T-helper 1 cell treated with Interleukin-12 subunit alpha and Interleukin-12 subunit beta and Interleukin-4 antibody, amounts not matched to agents 30 ng/mL and 1 ng/mL, for 36 hours (primary cell): Measurements from ENCODE around the gene INO80D. TPM values are rescaled to one million over a fixed set of nuclear protein-coding genes. Genes with fewer than 3 reads are reported as not detected.
"Not testable (repeated sequence)": the region's sequence is repeated elsewhere in the genome, so short reads cannot be mapped to it uniquely, and the experiment has no call there.

ENCODE experiments used
- intact Hi-C: fragments of 100-400 bp; cut with micrococcal nuclease; formaldehyde crosslinking; loops from one replicate; pipeline ENCODE4 v1.15.1; 2024
- total RNA-seq: library from RNA; stranded (reverse); gene quantifications from 2 replicates; pipeline ENCODE4 v1.2.3, GENCODE V29; 2022

INO80D gene
- total RNA-seq, 1 donor from 2014 or later: 34.1 TPM

- intact Hi-C loops: not testable (repeated sequence)
Measured at GRCh38 chr2:205986334-205986733, 99.6 kb downstream of the INO80D start.

- intact Hi-C loops: no loop called here
Measured at GRCh38 chr2:205984381-205984780, 101.6 kb downstream of the INO80D start.

GRCh38 chr2:205982776-205983327 is 103.1 kb downstream of the INO80D start:
- intact Hi-C loops: no loop called here

- intact Hi-C loops: not testable (repeated sequence)
Measured at GRCh38 chr2:205978728-205979127, 107.2 kb downstream of the INO80D start.

GRCh38 chr2:205977699-205978098 is 108.3 kb downstream of the INO80D start:
- intact Hi-C loops: not testable (repeated sequence)

GRCh38 chr2:205976934-205977659 is 108.9 kb downstream of the INO80D start:
- intact Hi-C loops: not testable (repeated sequence)

- intact Hi-C loops: no loop called here
Measured at GRCh38 chr2:205976120-205976814, 109.7 kb downstream of the INO80D start.

- intact Hi-C loops: no loop called here
Measured at GRCh38 chr2:205975082-205975949, 110.7 kb downstream of the INO80D start.

GRCh38 chr2:205972113-205972512 is 113.9 kb downstream of the INO80D start:
- intact Hi-C loops: no loop called here

GRCh38 chr2:205970348-205970747 is 115.6 kb downstream of the INO80D start:
- intact Hi-C loops: no loop called here

GRCh38 chr2:205969584-205969983 is 116.4 kb downstream of the INO80D start:
- intact Hi-C loops: no loop called here

- intact Hi-C loops: no loop called here
Measured at GRCh38 chr2:205967391-205968075, 118.4 kb downstream of the INO80D start.

GRCh38 chr2:205965707-205966106 is 120.3 kb downstream of the INO80D start:
- intact Hi-C loops: no loop called here

- intact Hi-C loops: no loop called here
Measured at GRCh38 chr2:205964111-205964761, 121.7 kb downstream of the INO80D start.

- intact Hi-C loops: no loop called here
Measured at GRCh38 chr2:205959521-205959920, 126.5 kb downstream of the INO80D start.

- intact Hi-C loops: no loop called here
Measured at GRCh38 chr2:205957452-205958154, 128.4 kb downstream of the INO80D start.

- intact Hi-C loops: no loop called here
Measured at GRCh38 chr2:205954707-205955106, 131.3 kb downstream of the INO80D start.

GRCh38 chr2:205952282-205952681 is 133.7 kb downstream of the INO80D start:
- intact Hi-C loops: no loop called here

- intact Hi-C loops: loop anchor here (1.0 to 2.0 kb wide), 3 partner anchors 182 to 1804 kb away; no protein-coding TSS in a partner anchor
Measured at GRCh38 chr2:205948883-205949282, 137.1 kb downstream of the INO80D start.

GRCh38 chr2:205948496-205948837 is 137.5 kb downstream of the INO80D start:
- intact Hi-C loops: loop anchor here (1.0 to 2.0 kb wide), 3 partner anchors 182 to 1803 kb away; no protein-coding TSS in a partner anchor
